Measurements from ENCODE around the gene LIPG. TPM values are rescaled to one million over a fixed set of nuclear protein-coding genes. Genes with fewer than 3 reads are reported as not detected.
"Not testable (repeated sequence)": the region's sequence is repeated elsewhere in the genome, so short reads cannot be mapped to it uniquely, and the experiment has no call there.

LIPG gene
- total RNA-seq, 1 experiment from 2014 or later = 92.0 TPM

GRCh38 chr18:49514577-49514976, 47.3 kb upstream of the LIPG start:
- CTCF ChIA-PET = interaction anchor here (0.7 kb wide), 1 partner anchor 201 kb away, joined by 3 read pairs; no protein-coding TSS in a partner anchor
- in situ Hi-C loops (cut with HindIII; ENCODE audit: low pct_unique_long_range_greater_than_20kb, low sequenced_read_pairs) = no loop called here
- POLR2A ChIA-PET = no interaction called here
- no peak overlapping the region for H3K27ac ChIP-seq (ENCODE audit: low read length)
- DNase-seq (ENCODE audit: low read depth, low spot score) = no peak
- no peaks in the 10 kb centered on the region for H3K36me3 ChIP-seq (ENCODE audit: control insufficient read depth, insufficient read depth, low read length)
- no peaks in the 10 kb centered on the region for H3K27me3 ChIP-seq (ENCODE audit: control insufficient read depth, insufficient read depth, low read length)
- intact Hi-C loops (cut with micrococcal nuclease; ENCODE audit: unreplicated experiment) = loop anchor here (10.0 kb wide), 1 partner anchor 250 kb away; no protein-coding TSS in a partner anchor
- no peak for ATAC-seq
- TF ChIP-seq CTCF (IDR thresholded peaks at IDR 0.05) = no peak
- no peak for TF ChIP-seq REST (IDR thresholded peaks at IDR 0.05; ENCODE audit: insufficient read depth in 1 of 2, low read depth in 2 of 2, low read length in 1 of 2)
- TF ChIP-seq SIN3A (IDR thresholded peaks at IDR 0.05; ENCODE audit: borderline replicate concordance, insufficient read depth, low read depth, low read length) = no peak
- TF ChIP-seq POLR2AphosphoS5 (IDR thresholded peaks at IDR 0.05; ENCODE audit: low read depth, low read length) = no peak
- TF ChIP-seq TCF7L2 (IDR thresholded peaks at IDR 0.05; ENCODE audit: low read depth, low read length) = no peak
- no peaks in the 10 kb centered on the region for H3K9me3 ChIP-seq (ENCODE audit: control insufficient read depth, insufficient read depth, low read depth, low read length)
- BruUV-seq (replicated peaks) = no TSS peak
- H3K4me1 ChIP-seq (ENCODE audit: control insufficient read depth, insufficient read depth, low read length) = no peaks in the 10 kb centered on the region; the same call in 1 of the 2 replicates
- H3K4me3 ChIP-seq (ENCODE audit: low read depth in 2 of 2, low read length in 2 of 2) = no peak overlapping the region

- H3K36me3 ChIP-seq (ENCODE audit: control insufficient read depth, insufficient read depth, low read length); H3K4me1 ChIP-seq (ENCODE audit: control insufficient read depth, insufficient read depth, low read length); H3K9me3 ChIP-seq (ENCODE audit: control insufficient read depth, insufficient read depth, low read depth, low read length); BruUV-seq (replicated peaks); H3K27me3 ChIP-seq (ENCODE audit: control insufficient read depth, insufficient read depth, low read length); POLR2A ChIA-PET; ATAC-seq; DNase-seq (ENCODE audit: low read depth, low spot score); H3K27ac ChIP-seq (ENCODE audit: low read length); H3K4me3 ChIP-seq (ENCODE audit: low read depth in 2 of 2, low read length in 2 of 2); in situ Hi-C loops (cut with HindIII; ENCODE audit: low pct_unique_long_range_greater_than_20kb, low sequenced_read_pairs): not testable (repeated sequence)
- CTCF ChIA-PET = interaction anchor here (0.7 kb wide), 1 partner anchor 200 kb away, joined by 3 read pairs; no protein-coding TSS in a partner anchor
- intact Hi-C loops (cut with micrococcal nuclease; ENCODE audit: unreplicated experiment) = loop anchor here (10.0 kb wide), 1 partner anchor 250 kb away; no protein-coding TSS in a partner anchor
Observed at GRCh38 chr18:49515003-49515402, 46.9 kb upstream of the LIPG start.

GRCh38 chr18:49515516-49515915, 46.3 kb upstream of the LIPG start:
- no TSS peak for BruUV-seq (replicated peaks)
- Histone ChIP-seq H3K4me1 (ENCODE audit: control insufficient read depth, insufficient read depth, low read length) (no peaks in the 10 kb centered on the region; the same call in 1 of the 2 replicates), H3K4me3 (ENCODE audit: low read depth in 2 of 2, low read length in 2 of 2) (no peak overlapping the region), H3K27ac (ENCODE audit: low read length) (no peak overlapping the region), H3K27me3 (ENCODE audit: control insufficient read depth, insufficient read depth, low read length) (no peaks in the 10 kb centered on the region), H3K36me3 (ENCODE audit: control insufficient read depth, insufficient read depth, low read length) (no peaks in the 10 kb centered on the region), H3K9me3 (ENCODE audit: control insufficient read depth, insufficient read depth, low read depth, low read length) (no peaks in the 10 kb centered on the region)
- ChIA-PET CTCF (no interaction called here), POLR2A (no interaction called here)
- ATAC-seq = no peak
- TF ChIP-seq SIN3A (IDR thresholded peaks at IDR 0.05; ENCODE audit: borderline replicate concordance, insufficient read depth, low read depth, low read length) = no peak
- no peak for TF ChIP-seq TCF7L2 (IDR thresholded peaks at IDR 0.05; ENCODE audit: low read depth, low read length)
- TF ChIP-seq REST (IDR thresholded peaks at IDR 0.05; ENCODE audit: insufficient read depth in 1 of 2, low read depth in 2 of 2, low read length in 1 of 2) = no peak
- no peak for TF ChIP-seq POLR2AphosphoS5 (IDR thresholded peaks at IDR 0.05; ENCODE audit: low read depth, low read length)
- no peak for TF ChIP-seq CTCF (IDR thresholded peaks at IDR 0.05)
- intact Hi-C loops (cut with micrococcal nuclease; ENCODE audit: unreplicated experiment) = loop anchor here (10.0 kb wide), 1 partner anchor 249 kb away; no protein-coding TSS in a partner anchor
- DNase-seq (ENCODE audit: low read depth, low spot score) = no peak
- in situ Hi-C loops (cut with HindIII; ENCODE audit: low pct_unique_long_range_greater_than_20kb, low sequenced_read_pairs) = no loop called here
